ENCODE measurements around the gene INO80E. TPM values are rescaled to one million over a fixed set of nuclear protein-coding genes. Genes with fewer than 3 reads are reported as not detected.

Gene INO80E
- total RNA-seq, 1 donor from 2014 or later, result 29.0 TPM

DNA sequence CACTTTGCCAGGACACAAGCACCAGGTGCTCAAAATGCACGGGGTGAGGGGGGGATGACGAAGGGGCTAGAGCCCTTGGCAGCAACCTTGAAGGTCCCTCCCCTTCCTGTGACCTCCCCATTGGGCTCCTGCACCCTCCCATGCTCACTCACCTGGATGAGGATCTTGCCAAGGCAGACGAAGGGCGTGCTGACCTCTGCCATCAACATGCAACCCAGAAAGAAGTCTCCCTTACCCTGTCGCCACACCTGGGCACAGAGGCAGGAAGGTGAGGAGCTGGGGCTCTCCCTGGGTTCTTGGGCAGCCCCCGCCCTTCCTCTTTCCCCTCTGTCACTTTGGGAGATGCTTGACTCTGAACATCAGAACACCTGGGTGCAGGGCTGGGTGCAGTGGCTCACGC, 29.5 kb downstream of the INO80E start:
- H3K4me1 ChIP-seq, result peaks cover 13% of the 10 kb centered on the region
- peaks cover 76% of the 10 kb centered on the region for H3K27me3 ChIP-seq (ENCODE audit: low read depth)
- no peak overlapping the region for H3K27ac ChIP-seq (replicated peaks)
- TF ChIP-seq, protein P1, sequence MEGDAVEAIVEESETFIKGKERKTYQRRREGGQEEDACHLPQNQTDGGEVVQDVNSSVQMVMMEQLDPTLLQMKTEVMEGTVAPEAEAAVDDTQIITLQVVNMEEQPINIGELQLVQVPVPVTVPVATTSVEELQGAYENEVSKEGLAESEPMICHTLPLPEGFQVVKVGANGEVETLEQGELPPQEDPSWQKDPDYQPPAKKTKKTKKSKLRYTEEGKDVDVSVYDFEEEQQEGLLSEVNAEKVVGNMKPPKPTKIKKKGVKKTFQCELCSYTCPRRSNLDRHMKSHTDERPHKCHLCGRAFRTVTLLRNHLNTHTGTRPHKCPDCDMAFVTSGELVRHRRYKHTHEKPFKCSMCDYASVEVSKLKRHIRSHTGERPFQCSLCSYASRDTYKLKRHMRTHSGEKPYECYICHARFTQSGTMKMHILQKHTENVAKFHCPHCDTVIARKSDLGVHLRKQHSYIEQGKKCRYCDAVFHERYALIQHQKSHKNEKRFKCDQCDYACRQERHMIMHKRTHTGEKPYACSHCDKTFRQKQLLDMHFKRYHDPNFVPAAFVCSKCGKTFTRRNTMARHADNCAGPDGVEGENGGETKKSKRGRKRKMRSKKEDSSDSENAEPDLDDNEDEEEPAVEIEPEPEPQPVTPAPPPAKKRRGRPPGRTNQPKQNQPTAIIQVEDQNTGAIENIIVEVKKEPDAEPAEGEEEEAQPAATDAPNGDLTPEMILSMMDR (IDR thresholded peaks at IDR 0.05; ENCODE audit: borderline replicate concordance), result no peak
- intact Hi-C loops (cut with micrococcal nuclease), result no loop called here
- no peaks in the 10 kb centered on the region for H3K9me3 ChIP-seq (replicated peaks)
- H3K36me3 ChIP-seq, result no peaks in the 10 kb centered on the region
- H3K4me3 ChIP-seq, result no peak overlapping the region
- DNase-seq, result no peak

DNA sequence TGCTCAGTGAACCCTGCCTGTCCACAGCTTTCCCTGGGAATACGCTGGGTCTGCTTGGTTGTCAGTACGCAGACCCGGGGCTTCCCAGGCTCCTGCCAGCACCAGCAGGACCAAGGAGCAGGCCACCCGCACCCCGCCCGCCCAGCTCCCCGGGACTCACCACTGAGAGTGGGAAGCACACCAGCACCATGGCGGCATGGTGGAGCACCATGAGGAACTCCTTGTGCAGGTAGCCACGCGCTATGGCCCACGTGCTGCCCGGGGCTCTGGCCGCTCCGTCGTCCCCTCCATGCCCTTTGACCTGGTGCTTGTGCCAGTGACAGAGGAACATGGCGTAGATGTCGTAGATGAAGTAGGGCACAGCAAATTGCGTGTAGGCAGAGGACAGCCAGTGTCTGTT, 30.4 kb downstream of the INO80E start:
- intact Hi-C loops (cut with micrococcal nuclease), result no loop called here
- no peak overlapping the region for H3K27ac ChIP-seq (replicated peaks)
- no peaks in the 10 kb centered on the region for H3K9me3 ChIP-seq (replicated peaks)
- no peak overlapping the region for H3K4me3 ChIP-seq
- peaks cover 12% of the 10 kb centered on the region for H3K4me1 ChIP-seq
- no peaks in the 10 kb centered on the region for H3K36me3 ChIP-seq
- TF ChIP-seq, protein P1 (IDR thresholded peaks at IDR 0.05; ENCODE audit: borderline replicate concordance), result no peak
- H3K27me3 ChIP-seq (ENCODE audit: low read depth), result peaks cover 77% of the 10 kb centered on the region
- DNase-seq, result no peak

- DNase-seq, result no peak
- Histone ChIP-seq H3K9me3 (replicated peaks) (no peaks in the 10 kb centered on the region), H3K27ac (replicated peaks) (no peak overlapping the region), H3K36me3 (no peaks in the 10 kb centered on the region), H3K27me3 (ENCODE audit: low read depth) (peaks cover 90% of the 10 kb centered on the region), H3K4me1 (peaks cover 9% of the 10 kb centered on the region), H3K4me3 (no peak overlapping the region)
- TF ChIP-seq, protein P1 (IDR thresholded peaks at IDR 0.05; ENCODE audit: borderline replicate concordance), result no peak
- intact Hi-C loops (cut with micrococcal nuclease), result no loop called here
Measured at GRCh38 chr16:30027588-30028437, 31.8 kb downstream of the INO80E start.

DNA sequence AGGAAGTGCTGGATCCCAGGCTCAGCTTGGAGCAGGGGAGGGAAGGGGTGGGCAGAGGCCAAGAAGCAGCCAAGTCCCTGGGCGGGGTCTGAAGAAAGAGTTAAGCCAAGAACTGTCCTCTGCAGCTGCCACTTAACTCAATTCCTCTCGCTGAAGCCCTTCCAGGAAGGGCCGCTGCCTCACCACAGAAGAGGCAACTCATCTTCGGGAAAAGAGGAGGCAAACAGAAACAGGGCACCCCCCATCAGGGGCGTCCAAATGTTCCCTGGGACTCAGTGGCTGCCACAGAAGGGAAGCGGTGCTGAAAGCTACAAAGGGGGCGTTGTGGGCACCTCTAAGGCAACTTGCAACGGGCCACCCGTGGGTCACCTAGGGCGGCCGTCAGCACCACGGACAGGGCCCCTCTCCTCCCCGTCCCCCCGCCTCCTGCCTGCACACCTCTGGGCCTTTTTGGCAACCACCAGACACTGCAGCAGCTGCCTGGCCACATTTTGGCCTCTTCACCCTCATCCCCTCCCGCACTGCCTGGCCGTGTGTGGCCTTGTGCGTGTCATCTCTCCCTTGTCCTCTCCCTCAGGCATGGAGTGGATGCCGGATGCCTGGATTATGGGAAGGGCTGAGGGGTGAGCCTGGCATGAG, 32.5 kb downstream of the INO80E start:
- intact Hi-C loops (cut with micrococcal nuclease), result no loop called here

DNA sequence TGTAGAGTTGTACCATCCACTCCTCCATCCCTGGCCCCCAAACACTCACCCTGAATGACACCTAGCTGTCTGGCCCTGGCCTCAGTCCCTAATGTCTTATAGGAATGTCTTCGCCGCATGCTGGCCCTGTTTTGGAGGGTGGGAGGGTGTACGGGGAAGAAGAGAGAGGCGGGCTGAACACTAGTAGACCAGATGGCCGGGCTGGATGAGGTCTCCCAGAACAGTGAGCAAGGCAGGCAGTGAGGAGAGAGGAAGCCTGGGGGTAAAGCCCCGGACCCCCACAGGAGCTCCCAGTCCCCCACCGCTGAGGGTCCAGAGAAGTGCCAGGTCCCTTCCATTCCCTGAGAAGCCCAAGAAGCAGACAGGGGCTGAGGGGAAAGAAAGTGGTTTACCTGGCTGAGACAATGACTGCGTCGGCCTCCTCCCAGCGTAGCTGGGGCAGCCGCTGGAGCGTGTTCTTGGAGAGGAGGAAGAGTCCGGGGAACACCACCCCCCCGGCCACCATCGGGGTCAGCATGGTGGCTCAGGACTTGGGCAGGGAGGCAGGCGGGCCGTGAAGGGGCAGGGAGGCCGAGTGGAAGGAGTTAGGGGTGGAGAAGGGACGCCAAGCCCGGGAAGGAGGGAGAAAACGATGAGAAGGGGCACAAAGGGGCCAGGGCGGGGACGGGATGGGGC, 34.1 kb downstream of the INO80E start:
- no peak for DNase-seq
- no peak overlapping the region for H3K4me3 ChIP-seq
- peaks cover 100% of the 10 kb centered on the region for H3K27me3 ChIP-seq (ENCODE audit: low read depth)
- H3K4me1 ChIP-seq, result peaks cover 9% of the 10 kb centered on the region
- H3K36me3 ChIP-seq, result no peaks in the 10 kb centered on the region
- intact Hi-C loops (cut with micrococcal nuclease), result no loop called here
- TF ChIP-seq, protein P1 (IDR thresholded peaks at IDR 0.05; ENCODE audit: borderline replicate concordance), result no peak
- H3K9me3 ChIP-seq (replicated peaks), result no peaks in the 10 kb centered on the region
- H3K27ac ChIP-seq (replicated peaks), result no peak overlapping the region

More for the DNA sequence above, 32.5 kb downstream of the INO80E start:
- no peak overlapping the region for H3K4me3 ChIP-seq
- TF ChIP-seq, protein P1 (IDR thresholded peaks at IDR 0.05; ENCODE audit: borderline replicate concordance), result no peak
- H3K9me3 ChIP-seq (replicated peaks), result no peaks in the 10 kb centered on the region
- H3K4me1 ChIP-seq, result peaks cover 9% of the 10 kb centered on the region
- no peaks in the 10 kb centered on the region for H3K36me3 ChIP-seq
- DNase-seq, result no peak
- H3K27me3 ChIP-seq (ENCODE audit: low read depth), result peaks cover 98% of the 10 kb centered on the region
- no peak overlapping the region for H3K27ac ChIP-seq (replicated peaks)
